ENCODE results near the gene AFF3. TPM values are rescaled to one million over a fixed set of nuclear protein-coding genes. Genes with fewer than 3 reads are reported as not detected.

AFF3 gene
- polyA plus RNA-seq, 3 donors from 2014 or later: 1.4 to 7.4 (median 3.8) TPM

DNA sequence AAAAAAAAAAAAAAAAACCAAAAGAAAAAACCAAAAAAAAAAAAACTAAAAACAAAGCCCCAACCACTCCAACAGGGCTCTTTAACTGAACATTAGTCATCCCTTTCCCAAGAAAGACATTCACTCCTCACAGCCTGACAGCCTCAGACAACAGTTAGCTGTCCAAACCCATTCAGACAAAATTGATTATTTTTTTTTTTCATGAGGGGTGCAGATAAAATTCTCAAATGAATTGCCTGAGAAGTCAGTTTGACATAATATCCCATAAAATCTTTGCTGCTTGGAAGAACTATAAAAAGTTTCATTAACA lies 446.5 kb downstream of the AFF3 start:
- no peaks in the 10 kb centered on the region for H3K9me3 Mint-ChIP-seq
- peaks cover 0 to 4% (median 2%) of the 10 kb centered on the region in 3 donors for H3K27me3 Mint-ChIP-seq (ENCODE audit: low read depth in 3 of 3)
- no peak for DNase-seq
- no peak overlapping the region for H3K27ac Mint-ChIP-seq
- H3K4me3 Mint-ChIP-seq: no peak overlapping the region
- H3K36me3 Mint-ChIP-seq: no peaks in the 10 kb centered on the region
- H3K4me1 Mint-ChIP-seq: no peaks in the 10 kb centered on the region

DNA sequence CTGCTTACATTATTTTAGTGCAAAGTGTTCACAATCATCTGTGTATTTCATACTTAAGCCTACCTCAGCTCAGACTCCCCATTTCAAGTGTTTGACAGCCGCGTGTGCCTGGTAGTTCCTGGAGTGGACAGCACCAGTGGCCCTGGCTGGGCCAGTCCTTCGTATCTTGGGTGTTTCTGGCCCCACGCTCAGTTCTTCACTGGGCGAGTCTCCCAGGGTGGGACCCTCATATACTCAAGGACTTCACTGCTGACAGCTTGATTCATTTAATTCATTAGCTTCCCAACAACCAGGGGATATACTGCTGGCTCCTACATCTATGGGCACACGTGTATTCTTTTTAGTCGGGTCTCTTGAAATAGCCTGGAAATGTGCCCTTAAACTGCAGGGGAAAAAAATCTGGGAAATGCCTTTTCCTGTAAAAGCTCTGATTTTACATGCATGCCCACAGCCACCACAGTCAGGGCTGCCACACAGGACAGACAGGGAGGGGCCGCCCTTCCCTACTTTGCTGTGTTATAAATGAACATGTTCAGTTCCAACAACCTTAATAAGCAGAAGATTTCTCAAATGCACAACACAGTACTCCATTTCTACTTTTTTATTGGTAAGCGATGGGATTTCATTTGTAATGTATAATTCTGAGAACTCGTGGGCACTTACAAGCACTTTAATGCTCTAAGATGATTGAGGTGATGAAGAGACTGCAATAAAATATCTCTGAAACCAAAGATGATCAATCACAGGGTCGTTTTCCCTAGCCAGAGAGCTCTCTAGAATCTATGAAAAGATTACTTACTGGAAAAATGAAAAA lies 447.1 kb downstream of the AFF3 start:
- Mint-ChIP-seq H3K4me3 (no peak overlapping the region), H3K9me3 (no peaks in the 10 kb centered on the region), H3K27ac (no peak overlapping the region), H3K36me3 (no peaks in the 10 kb centered on the region), H3K4me1 (no peaks in the 10 kb centered on the region), H3K27me3 (ENCODE audit: low read depth in 3 of 3) (peaks cover 0 to 3% (median 2%) of the 10 kb centered on the region in 3 donors)
- no peak for DNase-seq

DNA sequence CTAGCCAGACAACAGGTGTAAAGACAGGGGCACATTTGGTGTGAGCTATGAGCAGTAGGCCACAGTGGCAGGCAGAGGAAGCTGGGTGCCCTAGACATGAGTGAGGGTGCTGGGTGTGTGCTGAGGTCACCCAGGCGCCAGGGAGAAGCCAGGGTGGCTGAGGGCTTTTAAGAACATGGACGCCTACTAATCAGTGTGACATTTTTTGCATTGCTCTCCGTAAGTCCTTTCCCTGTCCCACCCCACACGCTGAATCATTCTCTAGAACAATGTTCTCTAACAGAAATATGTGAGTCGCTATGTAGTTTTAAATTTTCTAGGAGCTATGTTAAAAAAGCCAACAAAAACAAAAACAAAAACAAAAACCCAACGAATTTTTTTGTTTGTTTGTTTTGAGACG lies 448.1 kb downstream of the AFF3 start:
- H3K4me1 Mint-ChIP-seq: no peaks in the 10 kb centered on the region
- no peak overlapping the region for H3K4me3 Mint-ChIP-seq
- no peaks in the 10 kb centered on the region for H3K9me3 Mint-ChIP-seq
- H3K27me3 Mint-ChIP-seq (ENCODE audit: low read depth in 3 of 3): peaks cover 0 to 3% (median 0%) of the 10 kb centered on the region in 3 donors
- no peaks in the 10 kb centered on the region for H3K36me3 Mint-ChIP-seq
- no peak overlapping the region for H3K27ac Mint-ChIP-seq
- DNase-seq: no peak

DNA sequence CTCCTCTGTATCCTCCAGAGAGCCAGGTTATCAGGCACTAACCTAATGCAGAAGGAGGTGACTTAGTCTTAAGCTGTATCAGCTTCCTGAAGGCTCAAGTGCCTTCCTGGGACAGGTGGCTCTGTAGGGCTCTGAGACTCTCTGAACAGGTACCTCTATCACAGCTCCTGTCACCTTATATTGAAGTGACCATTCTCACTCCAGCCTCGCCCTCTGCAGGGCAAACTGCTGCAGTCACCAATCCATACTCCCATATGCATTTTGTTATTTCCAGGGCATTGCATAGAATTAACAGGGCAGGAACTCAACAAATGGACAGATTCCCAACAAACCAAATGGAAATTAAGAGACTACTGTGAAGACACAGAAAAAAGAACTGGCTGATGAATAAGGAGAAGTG lies 449.6 kb downstream of the AFF3 start:
- no peak for DNase-seq
- Mint-ChIP-seq H3K9me3 (no peaks in the 10 kb centered on the region), H3K36me3 (no peaks in the 10 kb centered on the region), H3K27ac (no peak overlapping the region), H3K4me3 (no peak overlapping the region), H3K4me1 (no peaks in the 10 kb centered on the region), H3K27me3 (ENCODE audit: low read depth in 3 of 3) (peaks cover 0 to 6% (median 0%) of the 10 kb centered on the region in 3 donors)

DNA sequence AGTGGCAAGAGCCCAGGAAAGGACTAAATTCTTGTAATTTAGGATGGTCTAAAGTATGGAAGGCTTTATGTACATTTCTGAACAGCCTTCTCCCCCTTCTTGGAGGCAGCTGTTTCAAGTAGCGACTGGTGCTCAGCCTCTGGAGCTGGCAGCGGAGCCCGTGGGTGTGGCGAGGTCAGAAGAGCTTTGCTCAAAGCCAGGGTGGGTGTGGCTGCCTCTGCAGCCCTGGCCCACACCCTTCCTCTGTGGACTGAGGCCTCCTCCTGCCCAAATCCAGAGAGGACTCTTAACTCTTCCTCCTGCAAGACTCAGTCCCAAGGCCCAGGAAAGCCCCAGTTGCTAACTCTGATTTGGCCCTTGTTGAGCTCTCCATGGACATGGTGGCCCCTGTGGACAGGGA lies 450.5 kb downstream of the AFF3 start:
- Mint-ChIP-seq H3K9me3 (no peaks in the 10 kb centered on the region), H3K27me3 (ENCODE audit: low read depth in 3 of 3) (peaks cover 0 to 6% (median 0%) of the 10 kb centered on the region in 3 donors), H3K36me3 (no peaks in the 10 kb centered on the region), H3K4me1 (no peaks in the 10 kb centered on the region), H3K27ac (no peak overlapping the region), H3K4me3 (no peak overlapping the region)
- no peak for DNase-seq

DNA sequence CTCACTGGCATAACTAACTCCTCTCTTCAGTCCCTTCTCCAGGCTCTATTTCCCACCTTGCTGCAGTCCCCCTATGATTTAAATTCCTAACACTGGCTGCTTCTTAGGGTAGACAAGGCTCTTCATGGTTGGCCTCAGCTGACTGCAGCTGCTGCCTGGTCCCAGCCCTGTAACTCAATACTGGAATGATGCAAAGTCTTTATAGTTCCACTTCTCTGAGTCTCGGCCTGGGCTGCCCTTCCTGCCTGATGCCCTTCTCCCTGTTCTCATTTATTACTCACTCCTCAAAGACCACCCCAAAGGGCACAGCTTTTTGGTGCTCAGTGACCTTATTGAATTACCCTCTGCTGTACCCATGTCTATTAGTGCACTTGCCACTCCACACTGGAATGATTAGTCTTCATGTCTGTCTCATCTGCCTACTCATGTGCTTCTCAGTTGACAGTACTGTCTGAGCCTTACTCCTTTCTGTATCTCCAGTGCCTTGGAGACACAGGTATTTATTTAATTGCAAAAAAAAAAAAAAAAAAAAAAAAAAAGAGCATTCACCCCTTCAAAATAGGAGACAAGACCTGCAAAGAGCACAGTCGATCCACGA lies 453.1 kb downstream of the AFF3 start:
- H3K27me3 Mint-ChIP-seq (ENCODE audit: low read depth in 3 of 3): peaks cover 0 to 6% (median 0%) of the 10 kb centered on the region in 3 donors
- H3K9me3 Mint-ChIP-seq: no peaks in the 10 kb centered on the region
- no peak overlapping the region for H3K4me3 Mint-ChIP-seq
- no peaks in the 10 kb centered on the region for H3K4me1 Mint-ChIP-seq
- no peak overlapping the region for H3K27ac Mint-ChIP-seq
- DNase-seq: no peak
- H3K36me3 Mint-ChIP-seq: no peaks in the 10 kb centered on the region

DNA sequence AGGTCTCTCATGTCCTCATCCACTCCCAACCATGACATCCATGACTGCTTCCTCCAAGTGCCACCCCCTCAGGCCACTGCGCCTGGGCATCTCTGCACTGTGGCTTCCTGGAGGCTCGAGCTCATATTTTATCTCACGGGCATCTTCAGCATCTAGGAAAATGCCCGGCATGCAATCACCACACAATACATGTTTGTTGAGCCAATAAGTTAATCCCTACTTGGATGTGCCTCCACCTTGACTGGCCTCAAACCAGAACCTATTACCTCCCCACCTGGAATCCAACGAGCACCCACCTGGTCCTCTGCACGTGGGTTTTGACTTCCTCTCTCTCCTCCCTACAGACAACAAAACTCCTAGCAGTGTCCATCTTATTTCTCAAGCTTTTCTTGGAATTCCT lies 453.7 kb downstream of the AFF3 start:
- no peak for DNase-seq
- no peak overlapping the region for H3K27ac Mint-ChIP-seq
- peaks cover 0 to 6% (median 0%) of the 10 kb centered on the region in 3 donors for H3K27me3 Mint-ChIP-seq (ENCODE audit: low read depth in 3 of 3)

DNA sequence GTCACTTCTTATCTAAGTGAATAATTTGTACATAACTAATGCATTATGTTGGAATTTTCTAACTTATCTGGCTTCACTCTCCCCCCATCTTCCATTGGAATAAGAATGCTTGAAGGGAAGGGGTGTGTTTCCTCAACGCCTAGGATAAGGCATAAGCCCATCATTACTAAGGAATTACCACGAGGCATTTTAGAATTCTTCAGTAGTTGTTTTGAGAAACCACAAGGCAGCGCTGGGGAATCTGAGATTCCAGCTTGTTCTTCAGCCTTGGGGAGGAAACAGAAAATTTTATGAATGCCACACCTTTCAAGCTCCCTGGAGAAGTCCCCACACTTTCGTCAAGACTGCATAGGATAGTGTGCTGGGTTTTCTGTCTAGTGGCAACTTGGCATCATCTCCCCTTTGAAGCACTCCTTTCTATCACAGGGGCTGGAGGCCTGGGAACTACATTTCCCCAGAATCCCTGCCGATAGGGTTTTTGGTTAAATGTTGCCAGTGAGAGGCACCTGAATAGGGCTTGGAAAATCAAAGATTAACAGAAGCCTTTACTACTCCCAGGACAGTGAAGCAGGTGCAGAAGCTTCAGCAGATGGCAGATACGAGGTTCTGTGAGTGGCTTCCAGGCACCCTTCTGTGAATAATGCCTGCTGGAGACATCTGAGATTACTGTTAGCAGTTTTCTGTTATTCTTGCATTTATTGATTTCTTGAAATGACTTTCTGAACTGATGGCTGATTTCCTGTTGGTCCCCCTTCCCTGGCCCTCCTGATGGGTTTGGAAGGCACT lies 459.9 kb downstream of the AFF3 start:
- no peak overlapping the region for H3K27ac Mint-ChIP-seq
- no peak overlapping the region for H3K4me3 Mint-ChIP-seq
- H3K27me3 Mint-ChIP-seq (ENCODE audit: low read depth in 3 of 3): no peaks in the 10 kb centered on the region
- no peaks in the 10 kb centered on the region for H3K4me1 Mint-ChIP-seq
- H3K9me3 Mint-ChIP-seq: no peaks in the 10 kb centered on the region
- no peak for DNase-seq
- H3K36me3 Mint-ChIP-seq: no peaks in the 10 kb centered on the region

More for the DNA sequence above, 453.7 kb downstream of the AFF3 start:
- Mint-ChIP-seq H3K9me3 (no peaks in the 10 kb centered on the region), H3K4me1 (no peaks in the 10 kb centered on the region), H3K4me3 (no peak overlapping the region), H3K36me3 (no peaks in the 10 kb centered on the region)

DNA sequence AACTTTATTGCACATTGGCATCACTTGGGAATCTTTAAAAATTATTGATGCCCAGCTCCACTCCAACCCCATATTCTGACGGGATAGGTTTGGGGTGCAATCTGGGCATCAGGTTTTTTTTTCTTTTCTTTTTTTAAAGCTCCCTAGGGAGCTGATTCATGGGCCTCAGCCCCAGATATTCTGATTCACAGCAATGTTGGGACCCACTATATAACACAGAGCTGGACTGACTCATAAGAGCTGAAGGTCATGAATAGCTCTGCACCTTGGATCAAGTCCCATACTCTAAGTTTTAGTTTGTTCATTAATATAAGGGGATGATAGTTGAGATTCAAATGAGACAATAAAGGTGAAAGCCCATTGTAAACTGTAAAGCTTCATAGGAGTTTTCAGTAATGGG lies 461.4 kb downstream of the AFF3 start:
- Mint-ChIP-seq H3K27me3 (ENCODE audit: low read depth in 3 of 3) (peaks cover 0 to 2% (median 0%) of the 10 kb centered on the region in 3 donors), H3K9me3 (no peaks in the 10 kb centered on the region), H3K4me3 (no peak overlapping the region), H3K27ac (no peak overlapping the region), H3K4me1 (no peaks in the 10 kb centered on the region), H3K36me3 (no peaks in the 10 kb centered on the region)
- no peak for DNase-seq

DNA sequence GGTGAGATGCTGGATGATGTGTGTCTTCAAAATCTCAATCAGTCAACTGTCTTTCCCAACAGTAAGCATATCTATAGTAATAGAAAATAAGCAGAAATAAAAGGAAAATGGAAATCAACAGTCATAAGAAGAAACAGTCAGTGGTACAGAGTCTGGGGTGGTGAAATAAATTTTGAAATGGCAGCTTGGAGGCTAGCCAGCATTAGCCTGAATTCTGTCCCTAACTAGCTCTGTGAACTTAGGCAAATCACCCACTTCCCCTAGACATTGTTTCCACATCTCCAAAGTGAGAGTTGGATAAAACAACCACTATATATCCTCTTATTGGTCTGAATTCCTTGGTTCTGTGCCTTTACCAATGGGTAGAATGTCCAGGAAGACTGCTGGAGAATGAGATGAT lies 462.9 kb downstream of the AFF3 start:
- H3K4me1 Mint-ChIP-seq: no peaks in the 10 kb centered on the region
- no peaks in the 10 kb centered on the region for H3K9me3 Mint-ChIP-seq
- no peak for DNase-seq
- H3K36me3 Mint-ChIP-seq: no peaks in the 10 kb centered on the region
- no peak overlapping the region for H3K27ac Mint-ChIP-seq
- no peak overlapping the region for H3K4me3 Mint-ChIP-seq
- H3K27me3 Mint-ChIP-seq (ENCODE audit: low read depth in 3 of 3): peaks cover 0 to 2% (median 0%) of the 10 kb centered on the region in 3 donors

DNA sequence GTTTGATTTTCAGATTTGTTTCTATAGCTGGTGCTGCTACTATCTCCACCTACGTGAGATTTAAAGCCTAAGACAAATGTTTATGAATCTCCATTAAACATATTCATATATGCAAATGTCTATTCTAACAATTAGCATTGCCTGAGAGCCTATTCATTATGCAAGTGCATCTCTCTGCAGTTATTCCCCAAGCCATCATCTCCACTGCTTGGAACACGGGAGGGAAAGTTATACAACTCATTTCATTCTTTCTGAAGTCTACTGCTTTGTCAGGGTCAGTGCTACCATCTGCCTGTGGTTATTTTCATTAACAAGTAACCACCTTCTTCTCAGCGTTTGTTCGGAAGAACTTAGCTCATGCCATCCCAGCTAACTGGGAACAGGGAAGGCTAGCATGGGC lies 463.8 kb downstream of the AFF3 start:
- Mint-ChIP-seq H3K4me3 (no peak overlapping the region), H3K27ac (no peak overlapping the region), H3K36me3 (no peaks in the 10 kb centered on the region), H3K9me3 (no peaks in the 10 kb centered on the region), H3K4me1 (no peaks in the 10 kb centered on the region), H3K27me3 (ENCODE audit: low read depth in 3 of 3) (peaks cover 0 to 2% (median 0%) of the 10 kb centered on the region in 3 donors)
- DNase-seq: no peak

DNA sequence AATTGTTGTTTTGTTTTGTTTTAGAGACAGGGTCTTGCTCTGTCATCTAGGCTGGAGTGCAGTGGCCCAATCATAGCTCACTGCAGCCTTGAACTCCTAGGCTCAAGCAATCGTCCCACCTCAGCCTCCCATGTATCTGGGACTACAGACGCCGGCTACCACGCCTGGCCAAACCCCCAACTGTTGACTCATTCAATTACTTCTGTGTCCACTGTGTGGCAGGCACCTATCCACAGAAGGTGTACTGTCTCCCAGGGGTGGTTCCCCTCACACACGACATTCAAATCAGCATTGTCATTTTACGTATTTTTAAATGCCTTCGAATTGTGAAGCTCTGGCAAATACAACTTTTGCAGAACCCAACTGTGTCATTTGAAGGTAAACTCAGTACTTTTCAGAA lies 464.6 kb downstream of the AFF3 start:
- no peaks in the 10 kb centered on the region for H3K4me1 Mint-ChIP-seq
- no peak overlapping the region for H3K27ac Mint-ChIP-seq
- H3K4me3 Mint-ChIP-seq: no peak overlapping the region
- DNase-seq: no peak
- no peaks in the 10 kb centered on the region for H3K36me3 Mint-ChIP-seq
- no peaks in the 10 kb centered on the region for H3K9me3 Mint-ChIP-seq
- peaks cover 0 to 2% (median 0%) of the 10 kb centered on the region in 3 donors for H3K27me3 Mint-ChIP-seq (ENCODE audit: low read depth in 3 of 3)

DNA sequence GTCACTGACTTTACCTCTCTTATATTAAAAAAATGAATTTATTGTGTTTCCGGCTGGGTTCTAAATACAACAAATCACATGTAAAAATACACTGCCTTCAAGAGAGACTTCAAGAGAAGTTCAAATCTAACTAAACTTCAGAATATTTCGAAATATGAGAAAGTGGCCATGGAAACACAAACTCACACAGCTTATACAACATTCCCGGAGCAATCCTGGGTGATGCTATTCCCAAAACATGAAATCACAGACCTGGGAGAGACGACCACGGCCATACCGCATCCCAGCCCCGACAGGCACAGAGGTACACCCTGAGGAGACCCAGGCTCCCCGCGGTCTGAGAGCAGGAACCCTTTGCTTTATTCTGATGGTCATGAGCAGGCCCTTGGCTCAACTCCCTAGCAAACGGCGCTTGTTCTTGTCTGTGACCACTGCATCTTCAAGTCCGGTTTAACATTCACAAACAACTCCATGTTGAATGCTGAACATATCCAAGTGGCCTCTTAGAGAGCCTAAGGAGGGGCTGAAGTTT lies 467.2 kb downstream of the AFF3 start:
- no peaks in the 10 kb centered on the region for H3K4me1 Mint-ChIP-seq
- H3K36me3 Mint-ChIP-seq: no peaks in the 10 kb centered on the region
- no peaks in the 10 kb centered on the region for H3K9me3 Mint-ChIP-seq
- H3K27me3 Mint-ChIP-seq (ENCODE audit: low read depth in 3 of 3): peaks cover 0 to 2% (median 2%) of the 10 kb centered on the region in 3 donors
- H3K4me3 Mint-ChIP-seq: no peak overlapping the region
- no peak for DNase-seq
- no peak overlapping the region for H3K27ac Mint-ChIP-seq

DNA sequence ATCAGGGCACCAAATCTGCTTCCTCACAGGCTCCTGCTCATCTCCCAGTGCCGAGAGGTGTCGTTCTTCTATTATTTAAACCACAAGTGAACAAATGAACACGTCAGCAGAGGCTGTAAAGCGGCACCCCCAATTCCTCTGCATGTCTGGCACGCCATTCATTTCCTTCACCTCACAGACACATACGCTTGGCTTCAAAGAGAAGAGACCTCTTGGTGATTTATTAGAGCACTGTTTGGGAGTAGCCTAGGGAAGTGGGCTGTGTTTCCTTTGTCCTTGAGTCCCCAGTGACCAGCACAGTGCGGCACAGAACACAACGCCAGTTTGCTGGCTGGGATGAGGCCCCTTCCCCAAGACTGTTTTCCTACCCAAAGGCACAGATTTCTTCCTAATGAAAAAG lies 468.3 kb downstream of the AFF3 start:
- H3K36me3 Mint-ChIP-seq: peaks cover 0 to 2% (median 0%) of the 10 kb centered on the region in 3 donors
- H3K9me3 Mint-ChIP-seq: no peaks in the 10 kb centered on the region
- H3K4me3 Mint-ChIP-seq: no peak overlapping the region
- peaks cover 0 to 2% (median 2%) of the 10 kb centered on the region in 3 donors for H3K27me3 Mint-ChIP-seq (ENCODE audit: low read depth in 3 of 3)
- no peak overlapping the region for H3K27ac Mint-ChIP-seq
- DNase-seq: no peak
- H3K4me1 Mint-ChIP-seq: no peaks in the 10 kb centered on the region
